ENCODE results near the gene RHBDF2. TPM values are rescaled to one million over a fixed set of nuclear protein-coding genes. Genes with fewer than 3 reads are reported as not detected.
A peak's percentile ranks its signal among the peaks of the same experiment; 100 is the strongest.

Gene RHBDF2
- total RNA-seq, 1 donor from 2014 or later, result 47.8 TPM

- H3K9me3 ChIP-seq, result no peaks in the 10 kb centered on the region
- no peaks in the 10 kb centered on the region for H3K36me3 ChIP-seq
- no peak for ATAC-seq
- TF ChIP-seq CTCF (IDR thresholded peaks at IDR 0.05), result no peak
- no peak overlapping the region for H3K27ac ChIP-seq
- DNase-seq, result no peak
- peaks cover 75% of the 10 kb centered on the region for H3K4me1 ChIP-seq
- no peak overlapping the region for H3K4me3 ChIP-seq
- intact Hi-C loops (cut with DNase I), result no loop called here
- H3K27me3 ChIP-seq (ENCODE audit: low read depth), result peaks cover 4% of the 10 kb centered on the region
Measured at GRCh38 chr17:76543482-76543825, 42.2 kb upstream of the RHBDF2 start.

GRCh38 chr17:76542984-76543383 is 41.8 kb upstream of the RHBDF2 start:
- no peak for TF ChIP-seq CTCF (IDR thresholded peaks at IDR 0.05)
- no peak overlapping the region for H3K27ac ChIP-seq
- ATAC-seq (no peak), DNase-seq (no peak)
- no peaks in the 10 kb centered on the region for H3K9me3 ChIP-seq
- no peaks in the 10 kb centered on the region for H3K36me3 ChIP-seq
- intact Hi-C loops (cut with DNase I), result no loop called here
- peaks cover 9% of the 10 kb centered on the region for H3K27me3 ChIP-seq (ENCODE audit: low read depth)
- peaks cover 79% of the 10 kb centered on the region for H3K4me1 ChIP-seq
- H3K4me3 ChIP-seq, result no peak overlapping the region

GRCh38 chr17:76542566-76542971 is 41.3 kb upstream of the RHBDF2 start:
- Histone ChIP-seq H3K27ac (no peak overlapping the region), H3K4me1 (peaks cover 83% of the 10 kb centered on the region), H3K27me3 (ENCODE audit: low read depth) (peaks cover 12% of the 10 kb centered on the region), H3K4me3 (no peak overlapping the region), H3K9me3 (no peaks in the 10 kb centered on the region), H3K36me3 (no peaks in the 10 kb centered on the region)
- intact Hi-C loops (cut with DNase I), result no loop called here
- ATAC-seq (no peak), DNase-seq (no peak)
- no peak for TF ChIP-seq CTCF (IDR thresholded peaks at IDR 0.05)

GRCh38 chr17:76541739-76542454 is 40.7 kb upstream of the RHBDF2 start:
- Histone ChIP-seq H3K27ac (no peak overlapping the region), H3K9me3 (no peaks in the 10 kb centered on the region), H3K27me3 (ENCODE audit: low read depth) (peaks cover 16% of the 10 kb centered on the region), H3K4me1 (peaks cover 84% of the 10 kb centered on the region), H3K36me3 (no peaks in the 10 kb centered on the region), H3K4me3 (no peak overlapping the region)
- intact Hi-C loops (cut with DNase I), result no loop called here
- ATAC-seq (no peak), DNase-seq (no peak)
- TF ChIP-seq CTCF (IDR thresholded peaks at IDR 0.05), result no peak

- Histone ChIP-seq H3K4me1 (peaks cover 84% of the 10 kb centered on the region), H3K27me3 (ENCODE audit: low read depth) (peaks cover 22% of the 10 kb centered on the region), H3K27ac (peak overlapping the region; percentile 41), H3K9me3 (no peaks in the 10 kb centered on the region), H3K36me3 (no peaks in the 10 kb centered on the region), H3K4me3 (peak overlapping the region; percentile 46)
- TF ChIP-seq CTCF (IDR thresholded peaks at IDR 0.05), result peak; percentile 30
- DNase-seq (peak; percentile 92), ATAC-seq (peak; percentile 95 to 98)
- intact Hi-C loops (cut with DNase I), result no loop called here
Measured at GRCh38 chr17:76540381-76541300, 39.4 kb upstream of the RHBDF2 start.

All from lower lobe of right lung (tissue), 2 donors.